NK-92 (cell line): ENCODE results near the gene IFNA14.
"Not testable (repeated sequence)": the region's sequence is repeated elsewhere in the genome, so short reads cannot be mapped to it uniquely, and the experiment has no call there.

ENCODE experiments used
- DNase-seq: peaks from one replicate; lab custom pipeline; 2025; ENCODE audit not compliant: unreplicated experiment; lab: John Stamatoyannopoulos, UW

IFNA14 gene

GRCh38 chr9:21239911-21240310 is at the start of gene IFNA14:
TSS of gene IFNA14 (minus strand) at chr9:21240005. CDS start at chr9:21239935, 70 bp downstream.
- no peak for DNase-seq

GRCh38 chr9:21287280-21287679 is 47.5 kb upstream of the IFNA14 start:
- no peak for DNase-seq

- DNase-seq = no peak
These were observed 46.9 kb upstream of the IFNA14 start for GRCh38 chr9:21286659-21287058.

- no peak for DNase-seq
These were observed 46.3 kb upstream of the IFNA14 start for GRCh38 chr9:21286099-21286498.

GRCh38 chr9:21281275-21281674 is 41.5 kb upstream of the IFNA14 start:
- DNase-seq = no peak

GRCh38 chr9:21268347-21268657 is 28.5 kb upstream of the IFNA14 start:
- no peak for DNase-seq

GRCh38 chr9:21267485-21268346 is 27.9 kb upstream of the IFNA14 start:
- no peak for DNase-seq

GRCh38 chr9:21266733-21267484 is 27.1 kb upstream of the IFNA14 start:
- no peak for DNase-seq

GRCh38 chr9:21265421-21266189 is 25.8 kb upstream of the IFNA14 start:
- DNase-seq = no peak

GRCh38 chr9:21255538-21256212 is 15.9 kb upstream of the IFNA14 start:
- no peak for DNase-seq

- no peak for DNase-seq
These were observed 13.1 kb upstream of the IFNA14 start for GRCh38 chr9:21252721-21253547.

- DNase-seq = no peak
These were observed 11.8 kb upstream of the IFNA14 start for GRCh38 chr9:21251638-21252037.

GRCh38 chr9:21251190-21251589 is 11.4 kb upstream of the IFNA14 start:
- DNase-seq = no peak

- DNase-seq = no peak
These were observed 5.0 kb upstream of the IFNA14 start for GRCh38 chr9:21244836-21245235.

GRCh38 chr9:21236360-21236714 is 3.5 kb downstream of the IFNA14 start:
- DNase-seq = not testable (repeated sequence)

GRCh38 chr9:21235468-21236359 is 4.1 kb downstream of the IFNA14 start:
- DNase-seq = not testable (repeated sequence)

- no peak for DNase-seq
These were observed 5.6 kb downstream of the IFNA14 start for GRCh38 chr9:21234153-21234687.

GRCh38 chr9:21233258-21233657 is 6.5 kb downstream of the IFNA14 start:
- no peak for DNase-seq

- DNase-seq = no peak
These were observed 11.7 kb downstream of the IFNA14 start, which contains the start of gene IFNA17 for GRCh38 chr9:21228122-21228521. TSS of gene IFNA17 (minus strand) at chr9:21228222. CDS start at chr9:21228173, 49 bp downstream.
